ENCODE data around the gene TXNRD2. TPM values are rescaled to one million over a fixed set of nuclear protein-coding genes. Genes with fewer than 3 reads are reported as not detected.

TXNRD2 gene
- total and polyA plus RNA-seq, 10 of the 15 experiments (the other 5 are each of a cell fraction or from before 2014, with no cell fraction given): 1.6 to 26.0 (median 13.9) TPM

DNA sequence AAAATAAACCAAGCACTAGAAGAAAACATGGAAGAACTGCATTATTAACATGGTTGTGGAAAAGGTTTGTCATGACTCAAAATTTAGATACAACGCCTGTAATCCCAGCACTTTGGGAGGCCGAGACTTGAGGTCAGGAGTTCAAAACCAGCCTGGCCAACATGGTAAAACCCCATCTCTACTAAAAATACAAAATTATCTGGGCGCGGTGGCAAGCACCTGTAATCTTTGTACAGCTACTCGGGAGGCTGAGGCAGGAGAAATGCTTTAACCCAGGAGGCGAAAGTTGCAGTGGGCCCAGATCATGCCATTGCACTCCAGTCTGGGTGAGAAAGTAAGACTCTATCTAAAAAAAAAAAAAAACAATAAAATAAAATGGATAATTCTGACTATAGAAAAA, 110.6 kb downstream of the TXNRD2 start:
- SMC1A ChIA-PET (ENCODE audit: uncharacterized antibody, unreplicated experiment): interaction anchor here (0.9 to 1.4 kb wide), 2 partner anchors 58 to 84 kb away, joined by 3 to 6 read pairs; no protein-coding TSS in a partner anchor
- CTCF ChIA-PET: interaction anchor here (1.1 kb wide), 1 partner anchor 11 kb away, joined by 5 read pairs; no protein-coding TSS in a partner anchor
- RAD21 ChIA-PET (ENCODE audit: unreplicated experiment): no interaction called here

More for the DNA sequence above, 110.6 kb downstream of the TXNRD2 start:
- intact Hi-C loops (cut with micrococcal nuclease; ENCODE audit: unreplicated experiment) (no loop called here), in situ Hi-C loops (cut with MboI) (no loop called here)
- FAIRE-seq (no peak), DNase-seq (ENCODE audit: low read depth, low spot score) (no peak), ATAC-seq (no peak)
- no peak overlapping the region for H3K9ac ChIP-seq (ENCODE audit: control insufficient read depth, insufficient read depth, low read length)
- TF ChIP-seq, protein P1, sequence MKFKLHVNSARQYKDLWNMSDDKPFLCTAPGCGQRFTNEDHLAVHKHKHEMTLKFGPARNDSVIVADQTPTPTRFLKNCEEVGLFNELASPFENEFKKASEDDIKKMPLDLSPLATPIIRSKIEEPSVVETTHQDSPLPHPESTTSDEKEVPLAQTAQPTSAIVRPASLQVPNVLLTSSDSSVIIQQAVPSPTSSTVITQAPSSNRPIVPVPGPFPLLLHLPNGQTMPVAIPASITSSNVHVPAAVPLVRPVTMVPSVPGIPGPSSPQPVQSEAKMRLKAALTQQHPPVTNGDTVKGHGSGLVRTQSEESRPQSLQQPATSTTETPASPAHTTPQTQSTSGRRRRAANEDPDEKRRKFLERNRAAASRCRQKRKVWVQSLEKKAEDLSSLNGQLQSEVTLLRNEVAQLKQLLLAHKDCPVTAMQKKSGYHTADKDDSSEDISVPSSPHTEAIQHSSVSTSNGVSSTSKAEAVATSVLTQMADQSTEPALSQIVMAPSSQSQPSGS (IDR thresholded peaks at IDR 0.05; ENCODE audit: low read length): no peak
- TF ChIP-seq IKZF1 (conservative IDR thresholded peaks at IDR 0.05) (no peak), POU2F2 (IDR thresholded peaks at IDR 0.05; ENCODE audit: borderline replicate concordance, low read depth, low read length) (no peak), JUNB (IDR thresholded peaks at IDR 0.05) (no peak), PML (IDR thresholded peaks at IDR 0.05; ENCODE audit: low read length) (no peak), ZNF24 (IDR thresholded peaks at IDR 0.05) (no peak), NR2C1 (IDR thresholded peaks at IDR 0.05) (no peak)
- TF ChIP-seq, protein P2, sequence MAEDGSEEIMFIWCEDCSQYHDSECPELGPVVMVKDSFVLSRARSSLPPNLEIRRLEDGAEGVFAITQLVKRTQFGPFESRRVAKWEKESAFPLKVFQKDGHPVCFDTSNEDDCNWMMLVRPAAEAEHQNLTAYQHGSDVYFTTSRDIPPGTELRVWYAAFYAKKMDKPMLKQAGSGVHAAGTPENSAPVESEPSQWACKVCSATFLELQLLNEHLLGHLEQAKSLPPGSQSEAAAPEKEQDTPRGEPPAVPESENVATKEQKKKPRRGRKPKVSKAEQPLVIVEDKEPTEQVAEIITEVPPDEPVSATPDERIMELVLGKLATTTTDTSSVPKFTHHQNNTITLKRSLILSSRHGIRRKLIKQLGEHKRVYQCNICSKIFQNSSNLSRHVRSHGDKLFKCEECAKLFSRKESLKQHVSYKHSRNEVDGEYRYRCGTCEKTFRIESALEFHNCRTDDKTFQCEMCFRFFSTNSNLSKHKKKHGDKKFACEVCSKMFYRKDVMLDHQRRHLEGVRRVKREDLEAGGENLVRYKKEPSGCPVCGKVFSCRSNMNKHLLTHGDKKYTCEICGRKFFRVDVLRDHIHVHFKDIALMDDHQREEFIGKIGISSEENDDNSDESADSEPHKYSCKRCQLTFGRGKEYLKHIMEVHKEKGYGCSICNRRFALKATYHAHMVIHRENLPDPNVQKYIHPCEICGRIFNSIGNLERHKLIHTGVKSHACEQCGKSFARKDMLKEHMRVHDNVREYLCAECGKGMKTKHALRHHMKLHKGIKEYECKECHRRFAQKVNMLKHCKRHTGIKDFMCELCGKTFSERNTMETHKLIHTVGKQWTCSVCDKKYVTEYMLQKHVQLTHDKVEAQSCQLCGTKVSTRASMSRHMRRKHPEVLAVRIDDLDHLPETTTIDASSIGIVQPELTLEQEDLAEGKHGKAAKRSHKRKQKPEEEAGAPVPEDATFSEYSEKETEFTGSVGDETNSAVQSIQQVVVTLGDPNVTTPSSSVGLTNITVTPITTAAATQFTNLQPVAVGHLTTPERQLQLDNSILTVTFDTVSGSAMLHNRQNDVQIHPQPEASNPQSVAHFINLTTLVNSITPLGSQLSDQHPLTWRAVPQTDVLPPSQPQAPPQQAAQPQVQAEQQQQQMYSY (CRISPR knock-in tag; IDR thresholded peaks at IDR 0.05): no peak
- TF ChIP-seq, protein P3, sequence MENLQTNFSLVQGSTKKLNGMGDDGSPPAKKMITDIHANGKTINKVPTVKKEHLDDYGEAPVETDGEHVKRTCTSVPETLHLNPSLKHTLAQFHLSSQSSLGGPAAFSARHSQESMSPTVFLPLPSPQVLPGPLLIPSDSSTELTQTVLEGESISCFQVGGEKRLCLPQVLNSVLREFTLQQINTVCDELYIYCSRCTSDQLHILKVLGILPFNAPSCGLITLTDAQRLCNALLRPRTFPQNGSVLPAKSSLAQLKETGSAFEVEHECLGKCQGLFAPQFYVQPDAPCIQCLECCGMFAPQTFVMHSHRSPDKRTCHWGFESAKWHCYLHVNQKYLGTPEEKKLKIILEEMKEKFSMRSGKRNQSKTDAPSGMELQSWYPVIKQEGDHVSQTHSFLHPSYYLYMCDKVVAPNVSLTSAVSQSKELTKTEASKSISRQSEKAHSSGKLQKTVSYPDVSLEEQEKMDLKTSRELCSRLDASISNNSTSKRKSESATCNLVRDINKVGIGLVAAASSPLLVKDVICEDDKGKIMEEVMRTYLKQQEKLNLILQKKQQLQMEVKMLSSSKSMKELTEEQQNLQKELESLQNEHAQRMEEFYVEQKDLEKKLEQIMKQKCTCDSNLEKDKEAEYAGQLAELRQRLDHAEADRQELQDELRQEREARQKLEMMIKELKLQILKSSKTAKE (IDR thresholded peaks at IDR 0.05; ENCODE audit: low read depth, poor library complexity, severe bottlenecking): no peak
- TF ChIP-seq, protein P4, sequence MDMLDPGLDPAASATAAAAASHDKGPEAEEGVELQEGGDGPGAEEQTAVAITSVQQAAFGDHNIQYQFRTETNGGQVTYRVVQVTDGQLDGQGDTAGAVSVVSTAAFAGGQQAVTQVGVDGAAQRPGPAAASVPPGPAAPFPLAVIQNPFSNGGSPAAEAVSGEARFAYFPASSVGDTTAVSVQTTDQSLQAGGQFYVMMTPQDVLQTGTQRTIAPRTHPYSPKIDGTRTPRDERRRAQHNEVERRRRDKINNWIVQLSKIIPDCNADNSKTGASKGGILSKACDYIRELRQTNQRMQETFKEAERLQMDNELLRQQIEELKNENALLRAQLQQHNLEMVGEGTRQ (IDR thresholded peaks at IDR 0.05; ENCODE audit: borderline replicate concordance, low read depth, low read length): no peak
- TF ChIP-seq, protein P5, sequence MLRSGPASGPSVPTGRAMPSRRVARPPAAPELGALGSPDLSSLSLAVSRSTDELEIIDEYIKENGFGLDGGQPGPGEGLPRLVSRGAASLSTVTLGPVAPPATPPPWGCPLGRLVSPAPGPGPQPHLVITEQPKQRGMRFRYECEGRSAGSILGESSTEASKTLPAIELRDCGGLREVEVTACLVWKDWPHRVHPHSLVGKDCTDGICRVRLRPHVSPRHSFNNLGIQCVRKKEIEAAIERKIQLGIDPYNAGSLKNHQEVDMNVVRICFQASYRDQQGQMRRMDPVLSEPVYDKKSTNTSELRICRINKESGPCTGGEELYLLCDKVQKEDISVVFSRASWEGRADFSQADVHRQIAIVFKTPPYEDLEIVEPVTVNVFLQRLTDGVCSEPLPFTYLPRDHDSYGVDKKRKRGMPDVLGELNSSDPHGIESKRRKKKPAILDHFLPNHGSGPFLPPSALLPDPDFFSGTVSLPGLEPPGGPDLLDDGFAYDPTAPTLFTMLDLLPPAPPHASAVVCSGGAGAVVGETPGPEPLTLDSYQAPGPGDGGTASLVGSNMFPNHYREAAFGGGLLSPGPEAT (IDR thresholded peaks at IDR 0.05; ENCODE audit: low read depth): no peak
- H3K36me3 ChIP-seq (ENCODE audit: control insufficient read depth in 2 of 2, insufficient read depth in 2 of 2, low read length in 1 of 2): no peaks in the 10 kb centered on the region
- POLR2A ChIA-PET: no interaction called here
- peaks cover 6% of the 10 kb centered on the region for H3K4me1 ChIP-seq (ENCODE audit: control insufficient read depth, insufficient read depth, low read length)
- H3K79me2 ChIP-seq (ENCODE audit: control insufficient read depth, insufficient read depth, low read length): no peaks in the 10 kb centered on the region
- H3K27ac ChIP-seq (ENCODE audit: control insufficient read depth, insufficient read depth): no peak overlapping the region
- no peaks in the 10 kb centered on the region for H4K20me1 ChIP-seq (ENCODE audit: control insufficient read depth, insufficient read depth)
- H3K9me3 ChIP-seq (replicated peaks; ENCODE audit: control insufficient read depth, insufficient read depth, low read length): no peaks in the 10 kb centered on the region
- no peak overlapping the region for H2AFZ ChIP-seq (ENCODE audit: control insufficient read depth, low read depth, low read length)
- BruUV-seq (replicated peaks): no TSS peak
- no peaks in the 10 kb centered on the region for H3K27me3 ChIP-seq (replicated peaks in 1 of 2; ENCODE audit: control insufficient read depth in 2 of 2, insufficient read depth in 2 of 2, low read length in 1 of 2)
- H3K4me3 ChIP-seq: no peak overlapping the region
- H3K4me2 ChIP-seq (ENCODE audit: control insufficient read depth, insufficient read depth): no peak overlapping the region
- WGBS (ENCODE audit: insufficient coverage, insufficient replicate concordance, low lambda C conversion rate, missing lambda C conversion rate): 94% methylated on average over 6 of the region's 6 CpGs
